ENCODE results near the gene ZNF524.

The ZNF524 gene

DNA sequence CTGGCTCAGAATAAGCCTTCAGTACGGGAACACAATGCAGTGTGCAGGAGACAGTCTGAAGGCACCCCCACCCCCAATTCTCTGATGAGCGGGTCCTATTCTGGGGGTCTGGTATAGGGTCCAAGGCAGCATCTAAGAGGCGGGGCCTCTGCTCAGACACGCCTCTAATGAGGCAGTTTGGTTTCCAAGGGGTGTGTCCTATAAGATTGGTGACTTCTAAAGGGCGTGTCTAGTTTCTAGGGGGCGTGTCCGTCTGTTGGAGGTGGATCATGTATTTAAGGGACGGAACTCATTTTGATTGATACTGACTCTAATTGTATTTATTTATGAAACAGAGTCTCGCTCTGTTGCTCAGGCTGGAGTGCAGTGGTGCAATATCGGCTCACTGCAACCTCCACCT lies 9.5 kb upstream of the ZNF524 start:
- no peak overlapping the region for H4K91ac ChIP-seq (ENCODE audit: low read depth, low read length, poor library complexity)
- no peak overlapping the region for H2AFZ ChIP-seq (ENCODE audit: low read length)
- no peak overlapping the region for H3K4ac ChIP-seq (ENCODE audit: low read length)
- no peak overlapping the region for H3K4me3 ChIP-seq (ENCODE audit: low read length in 2 of 2)
- no peak overlapping the region for H3K23ac ChIP-seq (ENCODE audit: low read depth, low read length, poor library complexity)
- H3K18ac ChIP-seq (ENCODE audit: low read length) = no peak overlapping the region
- no peak overlapping the region for H3K9ac ChIP-seq (ENCODE audit: low read depth, low read length, poor library complexity)
- no peak overlapping the region for H2AK5ac ChIP-seq (ENCODE audit: low read depth, low read length)
- H3K36me3 ChIP-seq (replicated peaks in 1 of 2; ENCODE audit: control insufficient read depth in 2 of 2, insufficient read depth in 2 of 2, low read length in 2 of 2) = peaks cover 16 to 35% of the 10 kb centered on the region in 2 donors
- H3K4me2 ChIP-seq (ENCODE audit: insufficient read depth, low read length, poor library complexity, severe bottlenecking) = no peak overlapping the region
- no peak for DNase-seq (ENCODE audit: low spot score)
- WGBS, 2 donors (ENCODE audit: extremely low coverage in 2 of 2, insufficient read length in 2 of 2, insufficient replicate concordance in 1 of 2) = no CpG with 5 or more reads among the region's 10 CpGs
- no peak overlapping the region for H2BK5ac ChIP-seq (ENCODE audit: low read length)
- H3K27ac ChIP-seq (replicated peaks; ENCODE audit: low read length) = no peak overlapping the region
- no peaks in the 10 kb centered on the region for H3K27me3 ChIP-seq (ENCODE audit: control insufficient read depth in 3 of 3, insufficient read depth in 3 of 3, low read depth in 1 of 3, low read length in 3 of 3)
- peaks cover 13% of the 10 kb centered on the region in 2 donors for H3K4me1 ChIP-seq (ENCODE audit: control insufficient read depth in 2 of 2, insufficient read depth in 1 of 2, low read depth in 1 of 2, low read length in 2 of 2)
- H3K14ac ChIP-seq (ENCODE audit: low read length) = no peak overlapping the region
- H2BK120ac ChIP-seq (ENCODE audit: low read depth, low read length) = no peak overlapping the region
- H2BK15ac ChIP-seq (ENCODE audit: low read length) = no peak overlapping the region
- no peak overlapping the region for H2BK12ac ChIP-seq (ENCODE audit: low read length)
- no peak overlapping the region for H4K8ac ChIP-seq (ENCODE audit: low read depth, low read length)
- no peaks in the 10 kb centered on the region for H3K79me1 ChIP-seq (ENCODE audit: low read depth, low read length)
- H3K9me3 ChIP-seq (replicated peaks in 1 of 2; ENCODE audit: control insufficient read depth in 2 of 2, insufficient read depth in 1 of 2, low read depth in 1 of 2, low read length in 2 of 2) = peaks cover 0 to 2% of the 10 kb centered on the region in 2 donors

DNA sequence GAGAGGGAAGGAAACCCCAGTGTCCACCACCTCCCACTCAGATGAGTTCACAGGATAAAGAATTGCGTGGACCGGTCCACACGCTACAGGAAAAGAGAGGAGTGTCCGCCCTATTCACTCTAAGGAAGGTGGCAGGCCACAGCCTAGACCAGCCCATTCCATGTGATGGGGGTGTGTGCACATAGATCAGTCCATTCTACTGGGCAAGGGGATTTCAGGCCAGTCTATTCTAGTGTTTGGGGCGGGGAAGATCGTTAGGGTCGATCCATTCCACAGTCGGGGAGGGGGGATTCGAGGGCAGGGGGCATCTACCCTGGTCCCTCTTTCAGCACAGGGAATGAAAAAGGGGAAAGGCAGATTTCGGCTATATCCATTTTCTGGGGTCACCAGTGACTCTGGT lies 8.5 kb upstream of the ZNF524 start:
- no peak for DNase-seq (ENCODE audit: low spot score)

DNA sequence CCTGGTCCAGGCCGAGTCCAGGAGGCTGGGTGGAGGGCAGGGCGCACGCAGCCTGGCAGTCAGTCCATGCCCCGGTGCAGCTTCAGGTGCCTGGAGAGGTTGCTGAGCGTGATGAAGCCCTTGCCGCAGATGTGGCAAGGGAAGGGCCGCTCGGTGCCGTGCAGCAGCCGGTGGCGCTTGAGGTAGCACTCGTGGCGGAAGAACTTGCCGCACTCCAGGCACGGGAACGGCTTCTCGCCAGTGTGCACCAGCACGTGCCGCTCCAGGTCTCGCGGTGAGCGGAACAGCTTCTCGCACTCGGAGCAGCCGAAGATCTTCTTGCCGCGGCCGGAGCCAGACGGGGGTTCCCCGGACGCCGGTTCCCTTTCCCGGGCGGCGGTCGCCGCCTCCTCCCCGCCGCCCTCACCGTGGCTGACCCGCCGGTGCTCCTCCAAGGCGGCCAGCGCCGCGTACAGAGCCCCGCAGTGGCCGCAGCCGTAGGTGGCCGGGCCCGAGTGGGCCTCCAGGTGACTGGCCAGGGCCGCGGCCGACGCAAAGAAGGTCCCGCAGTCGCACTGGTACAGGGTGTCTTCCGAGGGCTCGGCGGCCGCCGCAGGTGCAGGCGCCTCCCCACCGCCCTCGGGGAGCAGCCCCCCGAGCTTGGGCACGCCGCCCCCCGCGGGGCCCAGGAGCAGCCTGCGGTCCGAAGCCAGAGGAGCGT lies 7.5 kb upstream of the ZNF524 start:
- Histone ChIP-seq H3K4ac (ENCODE audit: low read length) (no peak overlapping the region), H3K4me2 (ENCODE audit: insufficient read depth, low read length, poor library complexity, severe bottlenecking) (no peak overlapping the region), H3K27me3 (ENCODE audit: control insufficient read depth in 3 of 3, insufficient read depth in 3 of 3, low read depth in 1 of 3, low read length in 3 of 3) (no peaks in the 10 kb centered on the region), H3K23ac (ENCODE audit: low read depth, low read length, poor library complexity) (peak overlapping the region; percentile 21), H3K4me3 (ENCODE audit: low read length in 2 of 2) (peak overlapping the region in 1 of 2 donors; percentile 21), H2BK5ac (ENCODE audit: low read length) (no peak overlapping the region), H2BK12ac (ENCODE audit: low read length) (no peak overlapping the region), H3K4me1 (ENCODE audit: control insufficient read depth in 2 of 2, insufficient read depth in 1 of 2, low read depth in 1 of 2, low read length in 2 of 2) (peaks cover 0 to 6% of the 10 kb centered on the region in 2 donors), H2BK15ac (ENCODE audit: low read length) (no peak overlapping the region), H3K14ac (ENCODE audit: low read length) (peak overlapping the region; percentile 67), H3K27ac (replicated peaks; ENCODE audit: low read length) (no peak overlapping the region), H2BK120ac (ENCODE audit: low read depth, low read length) (no peak overlapping the region), H3K9me3 (replicated peaks in 1 of 2; ENCODE audit: control insufficient read depth in 2 of 2, insufficient read depth in 1 of 2, low read depth in 1 of 2, low read length in 2 of 2) (peaks cover 0 to 5% of the 10 kb centered on the region in 2 donors), H4K91ac (ENCODE audit: low read depth, low read length, poor library complexity) (no peak overlapping the region), H3K9ac (ENCODE audit: low read depth, low read length, poor library complexity) (no peak overlapping the region), H2AK5ac (ENCODE audit: low read depth, low read length) (peak overlapping the region; percentile 40), H4K8ac (ENCODE audit: low read depth, low read length) (no peak overlapping the region), H3K79me1 (ENCODE audit: low read depth, low read length) (peaks cover under 1% of the 10 kb centered on the region), H3K36me3 (replicated peaks in 1 of 2; ENCODE audit: control insufficient read depth in 2 of 2, insufficient read depth in 2 of 2, low read length in 2 of 2) (peaks cover 27 to 53% of the 10 kb centered on the region in 2 donors), H3K18ac (ENCODE audit: low read length) (no peak overlapping the region), H2AFZ (ENCODE audit: low read length) (no peak overlapping the region)
- WGBS, 2 donors (ENCODE audit: extremely low coverage in 2 of 2, insufficient read length in 2 of 2, insufficient replicate concordance in 1 of 2) = no CpG with 5 or more reads among the region's 73 CpGs
- no peak for DNase-seq (ENCODE audit: low spot score)

More for the DNA sequence above, 8.5 kb upstream of the ZNF524 start:
- Histone ChIP-seq H3K18ac (ENCODE audit: low read length) (no peak overlapping the region), H3K27ac (replicated peaks; ENCODE audit: low read length) (no peak overlapping the region), H3K36me3 (replicated peaks in 1 of 2; ENCODE audit: control insufficient read depth in 2 of 2, insufficient read depth in 2 of 2, low read length in 2 of 2) (peaks cover 25 to 45% of the 10 kb centered on the region in 2 donors), H4K8ac (ENCODE audit: low read depth, low read length) (no peak overlapping the region), H2BK120ac (ENCODE audit: low read depth, low read length) (no peak overlapping the region), H2BK5ac (ENCODE audit: low read length) (no peak overlapping the region), H3K27me3 (ENCODE audit: control insufficient read depth in 3 of 3, insufficient read depth in 3 of 3, low read depth in 1 of 3, low read length in 3 of 3) (no peaks in the 10 kb centered on the region), H4K91ac (ENCODE audit: low read depth, low read length, poor library complexity) (no peak overlapping the region), H2BK12ac (ENCODE audit: low read length) (no peak overlapping the region), H3K4me2 (ENCODE audit: insufficient read depth, low read length, poor library complexity, severe bottlenecking) (no peak overlapping the region), H3K9me3 (replicated peaks in 1 of 2; ENCODE audit: control insufficient read depth in 2 of 2, insufficient read depth in 1 of 2, low read depth in 1 of 2, low read length in 2 of 2) (peaks cover 0 to 5% of the 10 kb centered on the region in 2 donors), H3K79me1 (ENCODE audit: low read depth, low read length) (no peaks in the 10 kb centered on the region), H3K14ac (ENCODE audit: low read length) (no peak overlapping the region), H2AK5ac (ENCODE audit: low read depth, low read length) (no peak overlapping the region), H2AFZ (ENCODE audit: low read length) (no peak overlapping the region), H3K4me3 (ENCODE audit: low read length in 2 of 2) (no peak overlapping the region), H3K4ac (ENCODE audit: low read length) (no peak overlapping the region), H3K23ac (ENCODE audit: low read depth, low read length, poor library complexity) (no peak overlapping the region), H3K4me1 (ENCODE audit: control insufficient read depth in 2 of 2, insufficient read depth in 1 of 2, low read depth in 1 of 2, low read length in 2 of 2) (peaks cover 6 to 8% of the 10 kb centered on the region in 2 donors), H2BK15ac (ENCODE audit: low read length) (no peak overlapping the region), H3K9ac (ENCODE audit: low read depth, low read length, poor library complexity) (no peak overlapping the region)
- WGBS, 2 donors (ENCODE audit: extremely low coverage in 2 of 2, insufficient read length in 2 of 2, insufficient replicate concordance in 1 of 2) = no CpG with 5 or more reads among the region's 10 CpGs

DNA sequence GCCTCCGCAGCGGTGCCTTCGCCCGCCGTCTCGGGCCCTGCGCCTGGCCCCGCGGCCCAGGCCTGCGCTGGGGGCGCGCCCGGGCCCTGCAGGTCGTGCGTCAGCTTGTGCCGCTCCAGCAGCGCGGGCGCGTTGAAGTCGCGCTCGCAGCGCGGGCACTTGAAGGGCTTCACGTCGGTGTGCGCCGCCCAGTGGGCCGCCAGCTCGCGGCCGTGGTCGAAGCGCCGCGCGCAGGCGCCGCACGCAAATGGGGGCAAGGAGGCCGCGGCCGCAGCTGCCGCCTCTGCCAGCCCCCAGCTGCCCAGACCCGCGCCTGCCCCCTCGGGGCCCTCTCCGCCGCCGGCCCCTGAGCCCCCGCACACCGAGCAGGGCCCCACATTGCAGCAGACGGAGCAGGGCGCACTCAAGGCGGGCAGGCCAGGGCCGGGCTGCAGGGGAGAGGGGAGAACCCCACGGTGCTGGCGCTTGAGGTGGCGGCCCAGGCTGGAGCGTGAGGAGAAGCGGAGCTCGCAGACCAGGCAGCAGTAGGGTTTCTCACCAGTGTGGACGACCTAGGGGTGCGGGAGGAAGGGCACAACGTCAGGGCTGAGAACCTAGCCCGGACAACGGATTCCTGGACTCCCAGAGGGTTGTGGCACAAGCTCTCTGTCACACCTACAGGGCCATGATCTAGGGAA lies 6.9 kb upstream of the ZNF524 start:
- no peak for DNase-seq (ENCODE audit: low spot score)
- H3K9ac ChIP-seq (ENCODE audit: low read depth, low read length, poor library complexity) = no peak overlapping the region
- H3K4ac ChIP-seq (ENCODE audit: low read length) = no peak overlapping the region
- H3K27me3 ChIP-seq (ENCODE audit: control insufficient read depth in 3 of 3, insufficient read depth in 3 of 3, low read depth in 1 of 3, low read length in 3 of 3) = no peaks in the 10 kb centered on the region
- H3K9me3 ChIP-seq (replicated peaks in 1 of 2; ENCODE audit: control insufficient read depth in 2 of 2, insufficient read depth in 1 of 2, low read depth in 1 of 2, low read length in 2 of 2) = peaks cover 0 to 5% of the 10 kb centered on the region in 2 donors
- H2BK15ac ChIP-seq (ENCODE audit: low read length) = no peak overlapping the region
- WGBS, 2 donors (ENCODE audit: extremely low coverage in 2 of 2, insufficient read length in 2 of 2, insufficient replicate concordance in 1 of 2) = no CpG with 5 or more reads among the region's 68 CpGs
- no peak overlapping the region for H2AK5ac ChIP-seq (ENCODE audit: low read depth, low read length)
- H3K36me3 ChIP-seq (replicated peaks in 1 of 2; ENCODE audit: control insufficient read depth in 2 of 2, insufficient read depth in 2 of 2, low read length in 2 of 2) = peaks cover 27 to 55% of the 10 kb centered on the region in 2 donors
- H3K4me2 ChIP-seq (ENCODE audit: insufficient read depth, low read length, poor library complexity, severe bottlenecking) = no peak overlapping the region
- no peak overlapping the region for H4K8ac ChIP-seq (ENCODE audit: low read depth, low read length)
- H3K4me1 ChIP-seq (ENCODE audit: control insufficient read depth in 2 of 2, insufficient read depth in 1 of 2, low read depth in 1 of 2, low read length in 2 of 2) = peaks cover 0 to 8% of the 10 kb centered on the region in 2 donors
- H2BK120ac ChIP-seq (ENCODE audit: low read depth, low read length) = no peak overlapping the region
- no peak overlapping the region for H2AFZ ChIP-seq (ENCODE audit: low read length)
- H4K91ac ChIP-seq (ENCODE audit: low read depth, low read length, poor library complexity) = no peak overlapping the region
- no peak overlapping the region for H3K27ac ChIP-seq (replicated peaks; ENCODE audit: low read length)
- H2BK5ac ChIP-seq (ENCODE audit: low read length) = no peak overlapping the region
- no peak overlapping the region for H3K14ac ChIP-seq (ENCODE audit: low read length)
- no peak overlapping the region for H3K23ac ChIP-seq (ENCODE audit: low read depth, low read length, poor library complexity)
- no peak overlapping the region for H3K18ac ChIP-seq (ENCODE audit: low read length)
- no peak overlapping the region for H2BK12ac ChIP-seq (ENCODE audit: low read length)
- no peak overlapping the region for H3K4me3 ChIP-seq (ENCODE audit: low read length in 2 of 2)
- peaks cover 2% of the 10 kb centered on the region for H3K79me1 ChIP-seq (ENCODE audit: low read depth, low read length)
